Skin of body (tissue), 2 donors: ENCODE results near the gene C3orf52. TPM values are rescaled to one million over a fixed set of nuclear protein-coding genes. Genes with fewer than 3 reads are reported as not detected.
A peak's percentile ranks its signal among the peaks of the same experiment; 100 is the strongest.

ENCODE experiments used
- DNase-seq: peaks from one replicate; lab custom pipeline; 2025; lab: John Stamatoyannopoulos, UW
- total RNA-seq: library from RNA; depleted of rRNA; stranded (reverse); fragments of >200 nt; gene quantifications from one replicate; pipeline ENCODE4 v1.2.3, GENCODE V29; 2014

Gene C3orf52
- total RNA-seq, 1 donor from 2014 or later = 12.9 TPM

GRCh38 chr3:112085735-112086075 is 484 bp upstream of the C3orf52 start:
- DNase-seq = no peak

DNA sequence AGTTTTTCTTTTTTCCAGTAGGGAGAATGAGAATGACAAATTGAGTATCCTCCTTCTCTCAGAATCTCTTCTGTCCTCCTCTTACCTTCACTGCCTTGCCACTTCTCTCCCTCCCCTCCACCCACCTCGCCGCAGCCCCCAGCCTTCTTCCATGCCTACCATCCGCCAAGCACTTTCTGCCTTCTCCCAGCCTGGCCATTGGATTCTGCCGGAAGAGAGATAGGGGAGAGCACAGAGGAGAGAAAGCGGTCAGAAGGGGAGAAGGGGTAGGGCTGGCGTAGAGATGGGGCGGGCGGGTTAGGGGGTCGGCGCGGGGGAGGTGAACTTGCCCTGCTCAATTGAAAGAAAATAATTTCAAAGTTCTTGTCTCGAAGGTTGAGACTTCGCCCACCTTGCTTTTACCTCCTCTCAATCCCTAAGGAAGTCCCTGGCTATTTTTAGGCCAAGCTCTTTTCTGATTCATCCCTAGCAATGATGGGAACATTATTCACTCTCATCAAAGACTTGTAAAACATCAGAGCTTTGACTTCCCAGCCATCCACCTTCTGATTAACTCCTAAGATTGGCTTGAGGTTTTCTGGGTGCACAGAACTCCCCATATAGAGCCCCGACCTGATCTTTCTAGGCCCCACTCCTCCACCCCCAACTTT is 811 bp downstream of the C3orf52 start:
- DNase-seq = no peak

- no peak for DNase-seq
These were observed 1.6 kb downstream of the C3orf52 start for GRCh38 chr3:112087746-112088145.

GRCh38 chr3:112088944-112089343 is 2.8 kb downstream of the C3orf52 start:
- no peak for DNase-seq

- no peak for DNase-seq
These were observed 4.0 kb downstream of the C3orf52 start for GRCh38 chr3:112089956-112090886.

DNA sequence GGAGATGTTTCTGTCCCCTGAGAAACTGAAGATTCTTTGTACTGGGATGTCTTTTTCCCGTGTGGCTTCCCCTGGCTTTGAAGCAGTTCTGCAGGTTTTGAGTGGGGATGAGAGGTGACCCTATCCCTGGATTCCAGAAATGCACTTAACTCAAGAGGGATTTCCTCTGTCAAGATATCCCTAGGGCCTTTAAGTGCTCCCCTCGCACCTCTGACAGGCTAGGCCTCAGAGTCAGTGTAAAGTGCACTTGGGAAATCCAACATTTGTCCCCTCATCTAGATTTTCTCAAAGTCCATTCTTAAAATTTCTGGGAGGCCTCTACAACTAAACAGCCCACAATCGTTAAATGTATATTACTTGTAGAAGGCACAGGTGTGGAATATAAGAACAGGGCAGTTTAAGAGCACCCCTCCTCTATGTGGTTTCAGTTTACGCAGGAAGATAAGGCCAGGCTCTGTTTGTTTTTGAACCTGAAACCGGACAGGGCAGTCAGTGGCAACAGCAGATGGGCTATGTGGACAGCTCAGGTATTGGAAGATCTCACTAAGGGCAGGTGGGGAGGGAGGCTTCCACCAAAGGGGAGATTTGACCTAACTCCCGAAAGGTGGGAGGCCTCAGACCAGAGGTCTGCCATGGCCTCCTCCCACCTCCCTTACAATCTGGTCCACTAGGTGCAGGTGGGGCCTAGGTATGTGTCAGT is 4.8 kb downstream of the C3orf52 start:
- no peak for DNase-seq

DNA sequence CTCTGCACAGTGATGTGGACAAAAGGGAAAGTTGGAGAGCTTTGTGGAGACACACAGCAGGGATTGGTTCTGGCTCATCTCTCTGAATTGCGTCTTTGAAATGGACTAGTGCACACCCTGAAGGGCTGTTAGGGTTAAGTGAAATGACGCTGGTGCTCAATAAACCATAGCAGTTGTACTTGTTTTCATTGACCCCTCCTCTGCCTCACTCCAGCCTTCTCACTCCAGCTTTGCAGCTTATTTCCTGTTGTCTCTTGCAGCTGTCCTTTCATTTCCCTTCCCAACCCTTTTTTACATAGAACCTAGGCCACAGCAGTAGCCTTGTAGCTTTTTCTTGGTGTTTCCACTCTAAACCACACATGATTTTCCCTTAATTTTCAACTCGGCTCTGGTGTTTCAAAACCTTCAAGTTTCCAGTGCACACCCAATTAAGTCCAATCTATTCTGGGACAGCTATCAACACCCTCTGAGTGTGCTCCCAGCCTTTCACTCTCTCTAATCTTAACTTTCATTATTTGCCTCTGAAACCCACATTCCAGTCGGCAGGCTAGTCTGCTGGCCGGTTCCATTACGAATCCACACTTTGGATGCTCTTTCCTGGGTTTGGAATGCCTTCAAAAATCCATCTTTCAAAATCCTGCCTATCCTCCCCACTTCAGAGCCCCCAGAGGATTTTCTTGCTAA is 6.4 kb downstream of the C3orf52 start:
- DNase-seq = no peak

DNA sequence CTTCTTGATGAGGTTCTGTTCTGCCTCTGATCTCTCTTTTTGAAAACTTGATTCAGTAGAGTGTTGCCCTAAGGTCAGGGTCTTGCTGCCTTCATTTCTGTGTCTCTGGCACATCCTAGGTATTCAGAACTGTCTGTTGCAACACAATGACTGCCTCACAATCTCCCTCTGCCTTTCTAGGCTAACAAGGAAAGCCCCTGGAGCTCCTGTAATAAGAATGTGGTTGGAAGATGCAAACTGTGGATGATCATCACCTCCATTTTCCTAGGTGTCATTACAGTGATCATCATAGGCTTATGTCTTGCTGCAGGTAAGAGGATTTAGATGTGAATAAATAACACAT is 7.0 kb downstream of the C3orf52 start:
- no peak for DNase-seq

DNA sequence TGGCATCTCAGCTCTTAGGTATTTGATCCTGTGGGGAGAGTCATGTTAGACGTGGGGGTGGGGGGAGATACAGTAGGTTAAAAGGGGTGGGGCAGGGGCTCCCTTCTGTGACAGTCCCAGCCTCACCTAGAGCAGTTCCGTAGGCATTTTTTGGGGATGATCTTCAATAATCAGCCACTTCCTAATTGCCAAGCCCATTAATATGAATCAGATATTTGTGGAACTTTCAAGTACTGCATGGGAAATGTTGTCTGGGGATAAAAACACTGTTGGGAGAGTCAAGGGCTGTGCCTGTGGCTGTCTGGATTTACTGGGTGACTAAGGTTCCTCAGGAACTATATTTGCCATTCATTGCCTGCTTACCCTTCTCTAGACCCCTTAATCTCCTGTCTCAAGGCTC is 9.5 kb downstream of the C3orf52 start:
- no peak for DNase-seq

DNA sequence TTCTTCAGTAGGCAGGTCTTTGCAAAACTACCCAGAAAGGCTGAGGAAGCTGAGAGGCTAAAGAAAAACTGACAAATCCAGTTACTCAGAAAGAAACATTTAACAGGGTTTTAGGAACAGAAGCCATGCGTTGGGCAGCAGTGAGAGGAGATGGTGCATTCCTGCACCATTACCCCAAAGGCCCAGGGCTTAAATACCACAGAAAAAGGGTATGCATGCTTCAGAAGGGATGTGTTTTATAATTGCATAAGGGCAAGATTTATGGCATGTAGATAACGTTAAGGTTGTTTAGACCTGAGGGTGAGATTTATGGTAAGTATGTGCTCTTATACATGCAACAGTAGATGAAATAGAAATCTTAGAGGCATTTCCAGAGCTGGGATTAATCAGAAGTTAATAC is 10.0 kb downstream of the C3orf52 start:
- no peak for DNase-seq

DNA sequence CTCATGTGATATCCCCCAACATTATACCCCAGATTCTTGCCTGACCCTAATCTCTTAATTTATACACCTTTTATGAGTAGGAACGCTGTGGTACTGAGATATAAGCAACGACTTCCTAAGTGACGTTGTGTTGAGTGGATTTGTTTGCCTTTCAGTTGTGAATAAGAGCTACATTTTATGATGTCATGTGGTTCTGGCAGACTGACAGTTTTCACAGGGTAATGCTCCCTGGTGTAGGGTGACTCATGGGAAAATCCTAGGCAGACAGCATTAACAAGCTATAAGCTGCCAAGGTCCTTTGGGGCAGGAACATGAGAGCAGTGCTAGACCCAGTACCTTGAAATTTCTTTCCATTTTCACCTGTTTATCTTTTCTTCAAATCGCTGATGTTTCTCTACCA is 11.2 kb downstream of the C3orf52 start:
- no peak for DNase-seq

- DNase-seq = no peak
These were observed 15.7 kb downstream of the C3orf52 start for GRCh38 chr3:112101916-112102315.

DNA sequence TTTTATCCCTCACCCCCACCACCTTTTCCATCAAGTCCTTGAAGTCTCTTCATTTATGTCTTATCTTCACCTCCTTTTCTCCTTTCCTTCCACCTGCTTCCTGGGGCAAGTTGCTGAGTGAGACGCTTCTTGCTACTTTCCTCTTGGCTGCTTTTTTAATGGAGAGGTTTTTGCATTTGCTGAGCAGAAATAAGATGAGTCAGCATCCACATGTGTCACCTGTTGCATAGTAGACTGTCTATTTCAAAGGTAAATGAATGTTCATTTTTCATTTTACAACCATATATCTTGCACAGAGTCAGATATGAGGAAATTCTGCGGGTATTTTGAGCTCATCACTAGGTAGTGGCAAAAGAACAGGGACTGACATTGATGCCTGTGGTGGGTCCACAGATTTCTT is 18.6 kb downstream of the C3orf52 start:
- no peak for DNase-seq

DNA sequence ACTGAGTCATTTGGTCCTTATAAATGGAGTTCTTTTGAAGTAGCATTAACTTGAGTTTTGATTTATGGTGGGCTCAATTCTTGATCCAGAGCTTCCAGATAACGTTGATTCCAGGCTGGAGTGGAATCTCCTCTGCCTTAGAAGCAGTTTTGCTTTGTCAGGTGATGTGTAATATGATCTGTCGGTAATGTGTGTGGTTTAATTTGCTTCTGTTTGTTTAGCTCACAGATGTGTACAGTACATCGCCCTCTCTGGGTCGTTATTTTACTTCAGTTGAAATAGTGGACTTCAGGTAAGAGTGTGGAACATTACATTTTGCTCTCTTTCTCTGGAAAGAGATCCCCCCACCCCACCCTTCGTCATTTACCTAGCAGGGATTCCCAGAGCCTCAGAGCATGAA is 23.1 kb downstream of the C3orf52 start:
- no peak for DNase-seq

GRCh38 chr3:112111785-112112402 is 25.7 kb downstream of the C3orf52 start:
- DNase-seq = peak; percentile 14

GRCh38 chr3:112114576-112115160 is 28.5 kb downstream of the C3orf52 start:
- DNase-seq = no peak

- DNase-seq = no peak
These were observed 29.1 kb downstream of the C3orf52 start for GRCh38 chr3:112115161-112115739.

DNA sequence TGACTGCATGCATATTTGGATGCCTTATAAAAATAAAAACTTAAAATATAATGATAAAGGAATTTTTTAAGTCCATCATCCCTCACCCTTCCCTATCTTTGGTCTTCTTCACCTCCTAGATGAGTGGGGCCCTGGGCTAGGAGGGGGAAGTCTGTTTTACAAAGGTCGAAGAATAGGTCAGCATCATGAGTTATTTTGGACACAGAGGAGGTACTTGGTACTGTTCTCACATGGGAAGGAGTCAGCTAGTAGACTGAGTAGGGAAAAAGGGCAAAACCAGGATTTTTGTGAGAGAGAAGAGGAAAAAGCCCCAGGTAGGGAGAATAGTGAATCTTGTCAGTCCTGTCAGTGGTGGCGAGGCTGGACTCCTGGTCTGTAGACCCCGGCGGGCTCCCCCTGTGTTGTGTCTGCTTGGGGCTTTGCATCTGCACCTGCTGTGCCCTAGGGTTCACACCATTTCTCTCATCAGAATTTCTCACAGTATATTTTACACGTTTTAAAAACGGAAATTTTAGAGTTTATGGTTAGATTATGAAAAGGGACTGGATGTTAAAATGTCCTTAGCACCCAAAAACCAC is 29.7 kb downstream of the C3orf52 start:
- no peak for DNase-seq

DNA sequence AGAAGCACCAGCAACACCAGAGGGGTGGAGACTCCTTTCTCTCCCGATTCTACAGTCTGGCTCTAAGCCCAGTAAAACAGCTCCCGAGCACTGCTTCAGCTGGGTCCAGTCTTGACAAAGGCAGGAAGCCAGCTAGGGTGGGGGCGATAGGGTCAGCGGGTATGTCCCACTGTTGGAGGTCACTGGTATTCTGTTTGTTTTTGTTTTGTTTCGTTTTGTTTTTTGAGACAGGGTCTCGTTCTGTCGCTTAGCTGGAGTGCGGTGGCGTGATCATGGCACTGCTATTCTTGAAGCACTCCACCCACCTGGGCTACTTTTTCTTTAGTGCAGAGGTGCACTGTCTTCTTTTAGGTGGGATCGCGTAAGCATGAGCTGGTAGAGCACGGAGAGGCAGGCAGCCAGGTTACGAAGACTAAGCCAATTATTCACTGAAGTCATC is 30.6 kb downstream of the C3orf52 start:
- DNase-seq = no peak

GRCh38 chr3:112117415-112117814 is 31.2 kb downstream of the C3orf52 start:
- no peak for DNase-seq
